Vagina (tissue), 2 donors: ENCODE results near the gene CBY2. TPM values are rescaled to one million over a fixed set of nuclear protein-coding genes. Genes with fewer than 3 reads are reported as not detected.

Source experiments
- DNase-seq, 2 donors: peaks; one replicate each; pipeline ENCODE4 v3.0.0-alpha.2; 2017; ENCODE audit errors: extremely low spot score in 2 of 2
- H3K27ac ChIP-seq: fragments of 200-600 bp; sonication (generic); one replicate; pipeline ENCODE4 v1.5.1; 2019
- H3K27me3 ChIP-seq: fragments of 200-600 bp; sonication (generic); one replicate; pipeline ENCODE4 v1.5.1; 2019
- H3K36me3 ChIP-seq, 2 donors: fragments of 200-600 bp; sonication (generic); one replicate each; pipeline ENCODE4 v1.5.1; 2017 to 2019
- H3K4me1 ChIP-seq: fragments of 200-600 bp; sonication (generic); one replicate; pipeline ENCODE4 v1.5.1; 2019
- H3K4me3 ChIP-seq, 2 donors: fragments of 200-600 bp; sonication (generic); 1 replicate in 1 of 2; 2 replicates in 1 of 2; pipeline ENCODE4 v1.5.1; 2016 to 2019
- H3K9me3 ChIP-seq: fragments of 200-600 bp; sonication (generic); one replicate; pipeline ENCODE4 v1.5.1; 2019
- POLR2A ChIP-seq, 2 donors: fragments of 450-650 bp; IDR thresholded peaks; one replicate each; pipeline ENCODE4 v1.6.1; 2017; ENCODE audit warnings: antibody characterized with exemption in 2 of 2, mild to moderate bottlenecking in 2 of 2, moderate library complexity in 2 of 2
- POLR2AphosphoS5 ChIP-seq, 2 donors: sonication (generic); formaldehyde crosslinking; IDR thresholded peaks; one replicate each; pipeline ENCODE4 v1.9.0; 2017; ENCODE audit warnings: antibody characterized with exemption in 2 of 2, mild to moderate bottlenecking in 2 of 2, low read depth in 1 of 2; ENCODE audit not compliant: insufficient read depth in 1 of 2
- intact Hi-C: fragments of 100-400 bp; cut with DNase I; formaldehyde crosslinking; loops from one replicate; pipeline ENCODE4 v1.15.1; 2023
- total RNA-seq: library from RNA; depleted of rRNA; stranded (reverse); fragments of >200 nt; gene quantifications from one replicate; pipeline ENCODE4 v1.2.3, GENCODE V29; 2016
- TF ChIP-seq, protein P1 (sequence below), 3 experiments: fragments of 450-650 bp in 2 of 3; fragments of 200-600 bp in 1 of 3; sonication (generic) in 1 of 3; IDR thresholded peaks; one replicate each; pipeline ENCODE4 v1.5.1; 2017 to 2019; ENCODE audit warnings: antibody characterized with exemption in 3 of 3, mild to moderate bottlenecking in 2 of 3, moderate library complexity in 2 of 3

The CBY2 gene
- total RNA-seq, 1 donor from 2014 or later = not detected

DNA sequence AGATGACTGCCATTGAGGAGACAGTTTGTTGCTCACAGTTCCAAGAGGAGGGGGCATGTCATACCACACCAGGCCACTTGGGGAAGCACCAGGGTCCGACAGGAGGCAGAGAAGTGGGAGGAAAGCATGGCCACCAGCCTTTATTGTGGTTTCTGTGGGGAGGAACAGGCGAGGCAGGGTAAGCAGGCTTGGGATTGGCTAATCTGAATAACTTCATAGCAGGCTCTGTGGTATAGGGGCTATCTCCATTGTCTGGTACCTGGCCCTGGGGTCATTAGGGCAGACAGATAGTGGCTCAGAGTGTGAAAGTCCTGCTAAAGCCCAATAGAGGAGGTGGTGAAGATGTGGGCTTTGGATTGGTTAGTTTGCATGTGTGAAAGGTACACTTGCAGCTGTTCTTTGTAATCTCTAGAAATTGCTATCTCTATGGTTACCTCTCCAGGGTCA lies 35.5 kb downstream of the CBY2 start:
- no peak for DNase-seq
- no peaks in the 10 kb centered on the region for H3K9me3 ChIP-seq
- H3K27ac ChIP-seq = no peak overlapping the region
- TF ChIP-seq, protein P1, sequence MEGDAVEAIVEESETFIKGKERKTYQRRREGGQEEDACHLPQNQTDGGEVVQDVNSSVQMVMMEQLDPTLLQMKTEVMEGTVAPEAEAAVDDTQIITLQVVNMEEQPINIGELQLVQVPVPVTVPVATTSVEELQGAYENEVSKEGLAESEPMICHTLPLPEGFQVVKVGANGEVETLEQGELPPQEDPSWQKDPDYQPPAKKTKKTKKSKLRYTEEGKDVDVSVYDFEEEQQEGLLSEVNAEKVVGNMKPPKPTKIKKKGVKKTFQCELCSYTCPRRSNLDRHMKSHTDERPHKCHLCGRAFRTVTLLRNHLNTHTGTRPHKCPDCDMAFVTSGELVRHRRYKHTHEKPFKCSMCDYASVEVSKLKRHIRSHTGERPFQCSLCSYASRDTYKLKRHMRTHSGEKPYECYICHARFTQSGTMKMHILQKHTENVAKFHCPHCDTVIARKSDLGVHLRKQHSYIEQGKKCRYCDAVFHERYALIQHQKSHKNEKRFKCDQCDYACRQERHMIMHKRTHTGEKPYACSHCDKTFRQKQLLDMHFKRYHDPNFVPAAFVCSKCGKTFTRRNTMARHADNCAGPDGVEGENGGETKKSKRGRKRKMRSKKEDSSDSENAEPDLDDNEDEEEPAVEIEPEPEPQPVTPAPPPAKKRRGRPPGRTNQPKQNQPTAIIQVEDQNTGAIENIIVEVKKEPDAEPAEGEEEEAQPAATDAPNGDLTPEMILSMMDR (IDR thresholded peaks at IDR 0.05) = no peak
- TF ChIP-seq POLR2A (IDR thresholded peaks at IDR 0.05) (no peak), POLR2AphosphoS5 (IDR thresholded peaks at IDR 0.05; ENCODE audit: insufficient read depth in 1 of 2, low read depth in 1 of 2) (no peak)
- H3K27me3 ChIP-seq = no peaks in the 10 kb centered on the region
- H3K36me3 ChIP-seq = no peaks in the 10 kb centered on the region
- H3K4me3 ChIP-seq = no peak overlapping the region
- intact Hi-C loops = no loop called here
- no peaks in the 10 kb centered on the region for H3K4me1 ChIP-seq

DNA sequence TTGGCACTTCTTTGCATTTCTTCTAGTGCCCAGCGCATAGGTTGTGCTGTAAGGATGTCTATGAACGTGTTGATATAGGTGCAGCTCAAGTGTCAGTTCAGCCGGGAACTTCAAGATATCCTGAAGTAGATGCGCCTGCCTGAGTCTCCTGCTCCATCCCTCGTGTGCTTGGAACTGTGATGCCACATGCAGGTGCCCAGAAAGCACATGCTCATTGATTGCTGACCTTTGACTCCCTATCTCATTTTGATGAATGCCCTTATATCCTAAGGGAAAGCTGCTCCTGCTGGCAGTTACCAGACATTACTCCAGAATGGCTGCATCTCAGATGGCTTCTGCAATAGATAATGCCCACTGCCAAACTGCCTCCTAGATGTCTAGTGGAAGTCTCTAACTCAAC lies 40.9 kb downstream of the CBY2 start:
- H3K27ac ChIP-seq = no peak overlapping the region
- intact Hi-C loops = no loop called here
- no peaks in the 10 kb centered on the region for H3K9me3 ChIP-seq
- no peaks in the 10 kb centered on the region for H3K27me3 ChIP-seq
- TF ChIP-seq POLR2A (IDR thresholded peaks at IDR 0.05) = no peak
- TF ChIP-seq, protein P1 (IDR thresholded peaks at IDR 0.05) = no peak
- TF ChIP-seq POLR2AphosphoS5 (IDR thresholded peaks at IDR 0.05; ENCODE audit: insufficient read depth in 1 of 2, low read depth in 1 of 2) = no peak
- H3K36me3 ChIP-seq = no peaks in the 10 kb centered on the region
- H3K4me3 ChIP-seq = no peak overlapping the region
- H3K4me1 ChIP-seq = no peaks in the 10 kb centered on the region
- DNase-seq = no peak

DNA sequence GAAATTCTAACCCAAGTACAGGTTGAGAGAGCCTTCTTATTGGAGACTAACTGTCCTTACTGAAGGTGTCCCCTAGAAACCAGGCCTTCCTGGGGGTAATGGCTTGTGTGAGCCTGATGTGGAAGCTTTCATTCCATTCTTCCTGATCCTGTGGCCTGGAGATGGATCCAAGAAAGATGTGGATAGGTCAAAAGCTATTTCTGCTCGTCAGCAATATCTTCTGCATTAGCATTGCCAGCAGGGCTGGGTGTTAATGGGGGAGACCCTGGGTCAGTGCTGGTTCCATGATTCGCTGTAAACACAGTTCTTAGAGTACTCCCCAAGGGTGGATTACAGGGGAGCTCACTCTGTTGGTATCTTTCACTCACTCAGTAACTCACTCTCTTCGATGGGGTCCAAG lies 42.9 kb downstream of the CBY2 start:
- Histone ChIP-seq H3K4me3 (no peak overlapping the region), H3K4me1 (no peaks in the 10 kb centered on the region), H3K9me3 (no peaks in the 10 kb centered on the region), H3K27me3 (no peaks in the 10 kb centered on the region), H3K27ac (no peak overlapping the region), H3K36me3 (no peaks in the 10 kb centered on the region)
- intact Hi-C loops = no loop called here
- TF ChIP-seq POLR2A (IDR thresholded peaks at IDR 0.05) (no peak), POLR2AphosphoS5 (IDR thresholded peaks at IDR 0.05; ENCODE audit: insufficient read depth in 1 of 2, low read depth in 1 of 2) (no peak)
- TF ChIP-seq, protein P1 (IDR thresholded peaks at IDR 0.05) = no peak
- no peak for DNase-seq

DNA sequence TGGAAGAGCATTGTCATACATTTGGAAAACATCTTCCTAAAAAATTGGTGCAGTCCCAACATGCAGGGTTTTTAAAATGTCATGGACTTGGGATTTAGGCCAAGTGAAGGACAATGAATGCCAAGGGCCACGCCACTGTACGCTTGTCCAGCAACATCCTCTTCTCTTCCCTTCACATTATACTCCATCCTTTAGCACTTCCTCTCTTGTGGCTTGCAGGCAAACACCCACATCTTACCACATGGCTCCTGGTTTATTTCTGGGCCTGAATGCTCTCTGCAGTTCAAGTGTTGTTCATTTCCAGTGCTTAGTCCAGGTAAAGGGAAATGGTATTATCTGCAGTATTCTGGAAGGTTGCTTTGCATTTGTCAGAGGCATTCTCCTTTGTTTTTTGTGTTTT lies 45.0 kb downstream of the CBY2 start:
- H3K4me3 ChIP-seq = no peak overlapping the region
- H3K4me1 ChIP-seq = no peaks in the 10 kb centered on the region
- no peaks in the 10 kb centered on the region for H3K27me3 ChIP-seq
- H3K9me3 ChIP-seq = no peaks in the 10 kb centered on the region
- intact Hi-C loops = no loop called here
- TF ChIP-seq, protein P1 (IDR thresholded peaks at IDR 0.05) = no peak
- TF ChIP-seq POLR2A (IDR thresholded peaks at IDR 0.05) = no peak
- no peak for TF ChIP-seq POLR2AphosphoS5 (IDR thresholded peaks at IDR 0.05; ENCODE audit: insufficient read depth in 1 of 2, low read depth in 1 of 2)
- H3K27ac ChIP-seq = no peak overlapping the region
- H3K36me3 ChIP-seq = no peaks in the 10 kb centered on the region
- DNase-seq = no peak

DNA sequence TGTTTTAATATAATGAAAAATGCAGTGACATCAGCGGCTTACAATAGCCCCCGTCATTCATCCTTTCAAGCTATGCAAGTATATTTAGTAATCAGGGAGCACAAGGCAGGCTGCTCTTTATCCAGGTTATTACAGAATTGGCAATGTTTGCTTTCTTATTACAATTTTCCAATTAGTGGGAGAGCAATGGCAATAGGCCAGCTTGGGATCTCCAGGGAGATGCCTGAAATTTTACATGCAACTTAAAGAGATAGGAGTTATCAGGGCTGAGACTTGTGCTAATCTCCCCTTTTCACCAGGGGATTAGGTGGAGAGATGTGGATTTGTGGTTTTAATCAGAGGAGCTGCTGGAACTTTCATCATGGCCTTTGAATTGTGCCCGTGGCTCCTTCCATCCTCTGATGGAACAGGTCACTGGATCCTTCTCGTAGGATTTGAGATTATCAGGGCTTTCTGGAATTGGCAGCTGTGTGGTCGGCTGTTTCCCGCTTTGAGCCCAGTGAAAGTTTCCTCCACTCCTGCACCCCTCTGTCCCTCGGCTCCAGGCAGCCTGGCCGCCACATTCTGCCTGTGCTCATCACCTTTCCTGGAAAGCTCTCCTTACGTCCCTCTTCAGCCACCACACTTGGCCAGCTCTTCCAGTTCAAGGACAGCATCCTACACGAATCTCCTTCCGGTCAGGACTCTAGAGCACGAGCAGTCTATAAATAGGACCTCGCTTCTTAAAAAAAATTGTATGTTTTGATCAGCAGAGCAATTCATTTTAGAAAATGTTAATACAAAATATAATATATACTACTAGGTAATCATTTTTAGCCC lies 47.0 kb downstream of the CBY2 start:
- H3K9me3 ChIP-seq = no peaks in the 10 kb centered on the region
- TF ChIP-seq, protein P1 (IDR thresholded peaks at IDR 0.05) = no peak
- TF ChIP-seq POLR2A (IDR thresholded peaks at IDR 0.05) = no peak
- TF ChIP-seq POLR2AphosphoS5 (IDR thresholded peaks at IDR 0.05; ENCODE audit: insufficient read depth in 1 of 2, low read depth in 1 of 2) = no peak

More for the DNA sequence above, 47.0 kb downstream of the CBY2 start:
- H3K4me3 ChIP-seq = no peak overlapping the region
- no peaks in the 10 kb centered on the region for H3K4me1 ChIP-seq
- no peaks in the 10 kb centered on the region for H3K27me3 ChIP-seq
- intact Hi-C loops = no loop called here
- no peak overlapping the region for H3K27ac ChIP-seq
- no peak for DNase-seq
- H3K36me3 ChIP-seq = no peaks in the 10 kb centered on the region
